ENCODE measurements around the gene CDK18.
"Not testable (repeated sequence)": the region's sequence is repeated elsewhere in the genome, so short reads cannot be mapped to it uniquely, and the experiment has no call there.

CDK18 gene

GRCh38 chr1:205481629-205482151 lies 22.8 kb upstream of the CDK18 start:
- DNase-seq: peak; percentile 59

- not testable (repeated sequence) for DNase-seq
These were observed 21.9 kb upstream of the CDK18 start for GRCh38 chr1:205482587-205482986.

- no peak for DNase-seq
These were observed 21.1 kb upstream of the CDK18 start for GRCh38 chr1:205483372-205483771.

- DNase-seq: peak; percentile 70
These were observed 19.2 kb upstream of the CDK18 start for GRCh38 chr1:205484985-205485967.

- DNase-seq: no peak
These were observed 18.2 kb upstream of the CDK18 start for GRCh38 chr1:205486258-205486657.

GRCh38 chr1:205488074-205488723 lies 16.3 kb upstream of the CDK18 start:
- DNase-seq: peak; percentile 61

- no peak for DNase-seq
These were observed 12.7 kb upstream of the CDK18 start for GRCh38 chr1:205491794-205492193.

- peak; percentile 38 for DNase-seq
These were observed 12.2 kb upstream of the CDK18 start for GRCh38 chr1:205492201-205492667.

- no peak for DNase-seq
These were observed 11.7 kb upstream of the CDK18 start for GRCh38 chr1:205492774-205493173.

- DNase-seq: no peak
These were observed 11.0 kb upstream of the CDK18 start for GRCh38 chr1:205493241-205494085.

- DNase-seq: no peak
These were observed 10.4 kb upstream of the CDK18 start for GRCh38 chr1:205494115-205494514.

GRCh38 chr1:205495237-205495823 lies 9.1 kb upstream of the CDK18 start:
- DNase-seq: peak; percentile 85

GRCh38 chr1:205496661-205497060 lies 7.8 kb upstream of the CDK18 start:
- no peak for DNase-seq

GRCh38 chr1:205497351-205497750 lies 7.1 kb upstream of the CDK18 start:
- DNase-seq: peak; percentile 69

- no peak for DNase-seq
These were observed 4.7 kb upstream of the CDK18 start for GRCh38 chr1:205499789-205500188.

- no peak for DNase-seq
These were observed 3.9 kb upstream of the CDK18 start for GRCh38 chr1:205500240-205501233.

GRCh38 chr1:205502111-205502810 lies 2.2 kb upstream of the CDK18 start:
- no peak for DNase-seq

- no peak for DNase-seq
These were observed 1.5 kb upstream of the CDK18 start for GRCh38 chr1:205502992-205503391.

GRCh38 chr1:205505076-205505729 lies 734 bp downstream of the CDK18 start:
- DNase-seq: no peak

- DNase-seq: no peak
These were observed 1.3 kb downstream of the CDK18 start for GRCh38 chr1:205505791-205506190.

Data from NCI-H1105 (cell line).